Heart left ventricle (tissue), 13 donors: ENCODE results near the gene C19orf81.
"Not testable (repeated sequence)": the region's sequence is repeated elsewhere in the genome, so short reads cannot be mapped to it uniquely, and the experiment has no call there.

Source experiments
- POLR2A ChIP-seq, 2 donors: fragments of 450-650 bp; IDR thresholded peaks; one replicate each; pipeline ENCODE4 v1.6.1; 2017; ENCODE audit warnings: antibody characterized with exemption in 2 of 2, mild to moderate bottlenecking in 2 of 2, moderate library complexity in 2 of 2
- TF ChIP-seq, protein P1 (sequence below), 12 donors: fragments of 200-600 bp; sonication (generic) in 4 of 12; IDR thresholded peaks; one replicate each; pipeline versions ENCODE4 v1.5.0 to v1.8.0; 2018 to 2022; ENCODE audit warnings: antibody characterized with exemption in 12 of 12, mild to moderate bottlenecking in 5 of 12
- donor health status: ischemic (EF 13 %, LVEDD 7.1; RV severe dilation, severe dysfunction).
- donor health status: DM: no; HTN: yes; CAD: no.
- donor health status: DM: no; HTN: no; CAD: no.
- donor health status: ischemic (EF 25% LVEDD 6.9; RV normal size, moderate dysfunction).
- donor health status: ischemic (EF 25% LVEDD 5.7; RV mildly dilated, moderate dysfunction).
- donor health status: ischemic (EF 35%, LVEDD 5.7; RV mildly dilated, moderate dysfunction).
- donor health status: nonischemic (EF 11% LVEDD 7.7; RV severe dilation, severe dysfunction).
- donor health status: DM: yes; HTN: yes; CAD: no.
- donor health status: PGD.
- donor health status: ischemic (EF 29% LVEDD 5.4; RV normal size, mild dysfunction).
- donor health status: nonischemic (EF 23%, LVEDD 6.1; RV moderate dilation, normal function).

DNA sequence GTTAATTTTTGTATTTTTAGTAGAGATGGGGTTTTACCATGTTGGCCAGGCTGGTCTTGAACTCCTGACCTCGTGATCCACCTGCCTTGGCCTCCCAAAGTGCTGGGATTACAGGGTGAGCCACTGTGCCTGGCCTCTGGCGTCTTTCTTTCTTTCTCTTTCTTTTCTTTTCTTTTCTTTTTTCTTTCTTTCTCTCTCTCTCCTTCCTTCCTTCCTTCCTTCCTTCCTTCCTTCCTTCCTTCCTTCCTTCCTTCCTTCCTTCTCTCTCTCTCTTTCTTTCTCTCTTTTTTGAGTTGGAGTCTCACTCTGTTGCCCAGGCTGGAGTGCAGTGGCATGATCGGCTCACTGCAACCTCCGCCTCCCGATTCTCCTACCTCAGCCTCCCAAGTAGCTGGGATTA lies 30.1 kb upstream of the C19orf81 start:
- TF ChIP-seq, protein P1, sequence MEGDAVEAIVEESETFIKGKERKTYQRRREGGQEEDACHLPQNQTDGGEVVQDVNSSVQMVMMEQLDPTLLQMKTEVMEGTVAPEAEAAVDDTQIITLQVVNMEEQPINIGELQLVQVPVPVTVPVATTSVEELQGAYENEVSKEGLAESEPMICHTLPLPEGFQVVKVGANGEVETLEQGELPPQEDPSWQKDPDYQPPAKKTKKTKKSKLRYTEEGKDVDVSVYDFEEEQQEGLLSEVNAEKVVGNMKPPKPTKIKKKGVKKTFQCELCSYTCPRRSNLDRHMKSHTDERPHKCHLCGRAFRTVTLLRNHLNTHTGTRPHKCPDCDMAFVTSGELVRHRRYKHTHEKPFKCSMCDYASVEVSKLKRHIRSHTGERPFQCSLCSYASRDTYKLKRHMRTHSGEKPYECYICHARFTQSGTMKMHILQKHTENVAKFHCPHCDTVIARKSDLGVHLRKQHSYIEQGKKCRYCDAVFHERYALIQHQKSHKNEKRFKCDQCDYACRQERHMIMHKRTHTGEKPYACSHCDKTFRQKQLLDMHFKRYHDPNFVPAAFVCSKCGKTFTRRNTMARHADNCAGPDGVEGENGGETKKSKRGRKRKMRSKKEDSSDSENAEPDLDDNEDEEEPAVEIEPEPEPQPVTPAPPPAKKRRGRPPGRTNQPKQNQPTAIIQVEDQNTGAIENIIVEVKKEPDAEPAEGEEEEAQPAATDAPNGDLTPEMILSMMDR (IDR thresholded peaks at IDR 0.05) = not testable (repeated sequence)
- not testable (repeated sequence) for TF ChIP-seq POLR2A (IDR thresholded peaks at IDR 0.05)
